H1 (cell line): ENCODE measurements around the gene ST6GALNAC3. TPM values are rescaled to one million over a fixed set of nuclear protein-coding genes. Genes with fewer than 3 reads are reported as not detected.

Experiments
- CTCF ChIP-seq, 3 experiments: IDR thresholded peaks; 1 replicate in 2 of 3; 2 replicates in 1 of 3; pipeline versions ENCODE4 v1.5.1 to v1.6.1; 2011; ENCODE audit warnings: low read length in 3 of 3, mild to moderate bottlenecking in 3 of 3, inconsistent platforms in 2 of 3, low read depth in 1 of 3, moderate library complexity in 1 of 3; ENCODE audit not compliant: insufficient read depth in 1 of 3; ENCODE audit errors: control extremely low read depth in 1 of 3
- GTF2F1 ChIP-seq: IDR thresholded peaks from 2 replicates; pipeline ENCODE4 v1.6.1; 2012; ENCODE audit warnings: low read depth, low read length, improper control_type of control experiment, borderline replicate concordance
- MAX ChIP-seq: IDR thresholded peaks from 2 replicates; pipeline ENCODE4 v1.6.1; 2012; ENCODE audit warnings: inconsistent platforms
- polyA plus RNA-seq, 7 experiments: library from polyadenylated mRNA; depleted of rRNA in 3 of 7; stranded (reverse) in 5 of 7; unstranded in 2 of 7; fragments of >200 nt in 5 of 7; fragments of 200-250 nt in 2 of 7; gene quantifications; 1 replicate in 5 of 7; 2 replicates in 1 of 7; 4 replicates in 1 of 7; pipeline versions ENCODE4 v1.2.1 to v1.2.3, GENCODE V29; 2011 to 2013; ENCODE audit warnings: missing spikeins in 2 of 7, mixed read lengths in 2 of 7
- total RNA-seq: library from RNA; stranded (reverse); fragmentation: NEBNext Ultra II Directional; extraction: Animal tissue kit (Norgen Biotek cat#: 25700); gene quantifications from 2 replicates; pipeline ENCODE4 v1.2.1, GENCODE V29; 2021
- TF ChIP-seq, protein P1 (sequence below): IDR thresholded peaks from 2 replicates; pipeline ENCODE4 v1.6.1; 2012; ENCODE audit warnings: low read length, inconsistent platforms

The ST6GALNAC3 gene
- total and polyA plus RNA-seq, 2 of the 8 experiments (the other 6 are each of a cell fraction or from before 2014, with no cell fraction given): 4.9 to 19.0 TPM

GRCh38 chr1:76402128-76402527 is 327.6 kb downstream of the ST6GALNAC3 start (continued):
- TF ChIP-seq CTCF (IDR thresholded peaks at IDR 0.05; ENCODE audit: control extremely low read depth in 1 of 3, insufficient read depth in 1 of 3, low read depth in 1 of 3, low read length in 3 of 3) (no peak), MAX (no peak), GTF2F1 (no peak)
- TF ChIP-seq, protein P1, sequence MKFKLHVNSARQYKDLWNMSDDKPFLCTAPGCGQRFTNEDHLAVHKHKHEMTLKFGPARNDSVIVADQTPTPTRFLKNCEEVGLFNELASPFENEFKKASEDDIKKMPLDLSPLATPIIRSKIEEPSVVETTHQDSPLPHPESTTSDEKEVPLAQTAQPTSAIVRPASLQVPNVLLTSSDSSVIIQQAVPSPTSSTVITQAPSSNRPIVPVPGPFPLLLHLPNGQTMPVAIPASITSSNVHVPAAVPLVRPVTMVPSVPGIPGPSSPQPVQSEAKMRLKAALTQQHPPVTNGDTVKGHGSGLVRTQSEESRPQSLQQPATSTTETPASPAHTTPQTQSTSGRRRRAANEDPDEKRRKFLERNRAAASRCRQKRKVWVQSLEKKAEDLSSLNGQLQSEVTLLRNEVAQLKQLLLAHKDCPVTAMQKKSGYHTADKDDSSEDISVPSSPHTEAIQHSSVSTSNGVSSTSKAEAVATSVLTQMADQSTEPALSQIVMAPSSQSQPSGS: no peak
